ENCODE measurements around the gene MVB12B.

DNA sequence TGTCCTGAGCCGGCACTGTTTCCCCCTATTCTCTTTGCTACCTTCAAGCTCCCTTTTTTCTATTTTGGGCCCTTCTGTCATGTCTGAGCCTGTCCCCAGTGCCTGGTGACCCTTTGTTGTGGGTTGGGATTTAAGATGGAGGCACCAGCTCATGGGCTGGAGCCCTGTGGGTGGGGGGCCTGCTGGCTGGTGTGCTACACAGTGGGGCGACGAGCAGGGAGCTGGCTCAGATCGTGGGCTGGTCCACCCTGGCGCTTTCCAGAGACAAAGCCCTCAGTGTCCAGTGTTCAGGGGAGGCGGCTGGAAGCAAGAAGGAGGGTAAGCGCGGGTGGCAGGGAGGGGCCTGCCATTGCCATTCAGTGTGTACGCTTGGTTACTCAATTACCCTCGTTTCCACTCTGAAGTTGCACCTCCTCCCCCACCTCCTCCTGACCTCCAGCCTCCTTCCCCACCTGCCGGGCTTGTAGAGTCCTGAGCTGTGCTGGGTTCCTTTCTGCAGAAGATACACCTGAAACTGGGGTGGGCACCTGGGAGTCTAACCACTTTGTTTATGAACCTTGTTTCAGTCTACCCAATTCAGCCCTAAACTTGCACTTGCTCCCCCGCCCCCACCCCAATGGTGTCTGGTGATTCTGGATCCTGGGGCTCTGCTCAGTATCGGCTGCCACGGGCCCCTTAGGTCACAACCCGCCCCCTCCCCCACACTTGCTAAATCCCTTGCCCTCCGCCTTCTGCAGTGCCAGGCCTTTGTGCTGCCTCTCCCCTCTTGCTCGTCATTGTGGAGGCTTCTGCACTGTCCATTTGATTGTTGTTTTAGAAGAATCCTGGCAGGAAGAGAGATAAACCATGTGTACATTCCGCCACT lies 49.9 kb downstream of the MVB12B start:
- TF ChIP-seq, protein P1, sequence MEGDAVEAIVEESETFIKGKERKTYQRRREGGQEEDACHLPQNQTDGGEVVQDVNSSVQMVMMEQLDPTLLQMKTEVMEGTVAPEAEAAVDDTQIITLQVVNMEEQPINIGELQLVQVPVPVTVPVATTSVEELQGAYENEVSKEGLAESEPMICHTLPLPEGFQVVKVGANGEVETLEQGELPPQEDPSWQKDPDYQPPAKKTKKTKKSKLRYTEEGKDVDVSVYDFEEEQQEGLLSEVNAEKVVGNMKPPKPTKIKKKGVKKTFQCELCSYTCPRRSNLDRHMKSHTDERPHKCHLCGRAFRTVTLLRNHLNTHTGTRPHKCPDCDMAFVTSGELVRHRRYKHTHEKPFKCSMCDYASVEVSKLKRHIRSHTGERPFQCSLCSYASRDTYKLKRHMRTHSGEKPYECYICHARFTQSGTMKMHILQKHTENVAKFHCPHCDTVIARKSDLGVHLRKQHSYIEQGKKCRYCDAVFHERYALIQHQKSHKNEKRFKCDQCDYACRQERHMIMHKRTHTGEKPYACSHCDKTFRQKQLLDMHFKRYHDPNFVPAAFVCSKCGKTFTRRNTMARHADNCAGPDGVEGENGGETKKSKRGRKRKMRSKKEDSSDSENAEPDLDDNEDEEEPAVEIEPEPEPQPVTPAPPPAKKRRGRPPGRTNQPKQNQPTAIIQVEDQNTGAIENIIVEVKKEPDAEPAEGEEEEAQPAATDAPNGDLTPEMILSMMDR (IDR thresholded peaks at IDR 0.05; ENCODE audit: low read depth, low read length): no peak
- 0 out of 2 replicates have a peak, but pooled peaks have one; percentile 19 for TF ChIP-seq MYC (IDR thresholded peaks at IDR 0.05; ENCODE audit: low read depth, low read length)
